Right ventricle myocardium superior (tissue), 1 donor: ENCODE data around the gene MED9. TPM values are rescaled to one million over a fixed set of nuclear protein-coding genes. Genes with fewer than 3 reads are reported as not detected.
"Not testable (repeated sequence)": the region's sequence is repeated elsewhere in the genome, so short reads cannot be mapped to it uniquely, and the experiment has no call there.

Experiments
- ATAC-seq: fragments of 200-7000 bp; cut with Tn5 transposase; one replicate; pipeline ENCODE4 v1.9.1; 2020; ENCODE audit warnings: mild to moderate bottlenecking; ENCODE audit not compliant: poor library complexity
- DNase-seq: peaks from one replicate; pipeline ENCODE4 v3.0.0-alpha.2; 2020
- intact Hi-C: fragments of 100-400 bp; cut with DNase I; formaldehyde crosslinking; loops from one replicate; pipeline ENCODE4 v1.11.2; 2022
- total RNA-seq: library from RNA; stranded (reverse); fragmentation: NEBNext Ultra II Directional; extraction: Animal tissue kit (Norgen Biotek cat#: 25700); gene quantifications from one replicate; pipeline ENCODE4 v1.2.1, GENCODE V29; 2021
- donor health status: DM: no; HTN: yes; CAD: no; lungs with severe emphysema.

MED9 gene
- total RNA-seq, 1 donor from 2014 or later, result 37.5 TPM

DNA sequence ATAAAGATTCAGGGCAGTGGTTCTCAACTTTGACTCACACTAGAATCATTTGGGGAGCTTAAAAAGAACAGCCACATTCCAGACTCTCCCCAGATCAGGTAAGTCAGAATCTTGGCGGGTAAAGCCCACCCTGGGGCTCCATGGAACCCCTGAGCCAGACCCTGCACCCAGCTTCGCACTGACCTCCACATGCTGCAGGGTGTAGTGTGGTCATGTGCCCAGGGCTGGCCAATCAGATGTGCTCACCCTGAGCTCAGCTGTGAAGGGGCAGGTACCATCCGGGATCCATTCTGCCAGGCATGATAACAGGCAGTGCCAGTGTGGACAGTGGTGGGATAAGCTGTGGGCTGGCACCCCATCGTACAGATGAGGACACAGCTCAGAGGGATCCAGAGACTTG, 28.1 kb upstream of the MED9 start:
- ATAC-seq, result no peak
- DNase-seq, result no peak
- intact Hi-C loops, result no loop called here

DNA sequence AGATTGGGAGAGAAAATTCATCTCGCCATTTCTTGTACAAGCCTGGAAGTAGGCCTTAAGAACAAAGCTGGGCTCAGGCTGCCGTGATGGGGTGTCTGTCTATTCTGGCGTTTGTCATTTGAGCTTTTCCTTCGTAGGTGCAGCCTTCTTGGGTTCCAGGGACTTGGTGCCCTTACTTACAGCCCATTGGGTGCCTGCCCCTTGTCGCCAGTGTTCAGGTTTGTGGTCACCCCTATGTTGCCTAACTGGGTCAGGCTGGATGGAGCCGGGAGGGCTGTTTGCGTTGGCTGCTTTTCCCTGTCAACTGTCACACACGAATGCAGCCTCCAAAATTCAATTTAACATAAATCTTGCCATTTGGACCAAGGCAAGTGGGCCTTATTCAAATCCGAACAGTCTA, 23.7 kb upstream of the MED9 start:
- DNase-seq (no peak), ATAC-seq (no peak)
- intact Hi-C loops, result no loop called here

DNA sequence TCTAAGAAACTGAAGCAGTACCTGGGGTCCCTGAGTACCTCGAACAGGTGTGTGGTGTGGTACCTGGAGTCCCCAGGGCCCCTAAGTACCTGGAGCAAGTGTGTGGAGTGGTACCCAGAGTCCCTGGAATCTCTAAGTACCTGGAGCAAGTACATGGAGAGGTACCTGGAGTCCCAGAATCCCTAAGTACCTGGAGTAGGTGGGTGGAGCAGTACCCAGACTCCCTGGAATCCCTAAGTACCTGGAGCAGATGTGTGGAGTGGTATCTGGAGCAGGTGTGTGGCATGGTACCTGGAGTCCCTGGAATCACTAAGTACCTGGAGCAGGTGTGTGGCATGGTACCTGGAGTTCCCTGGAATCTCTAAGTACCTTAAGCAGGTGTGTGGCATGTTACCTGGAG, 22.5 kb upstream of the MED9 start:
- ATAC-seq (no peak), DNase-seq (no peak)
- intact Hi-C loops, result no loop called here

DNA sequence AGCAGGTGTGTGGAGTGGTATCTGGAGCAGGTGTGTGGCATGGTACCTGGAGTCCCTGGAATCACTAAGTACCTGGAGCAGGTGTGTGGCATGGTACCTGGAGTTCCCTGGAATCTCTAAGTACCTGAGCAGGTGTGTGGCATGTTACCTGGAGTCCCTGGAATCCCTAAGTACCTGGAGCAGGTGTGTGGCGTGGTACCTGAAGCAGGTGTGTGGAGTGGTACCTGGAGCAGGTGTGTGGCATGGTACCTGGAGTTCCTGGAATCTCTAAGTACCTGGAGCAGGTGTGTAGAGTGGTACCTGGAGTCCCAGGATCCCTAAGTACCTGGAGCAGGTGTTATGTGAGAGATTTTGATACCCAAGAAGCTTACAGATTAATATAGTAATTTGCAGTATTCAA, 22.1 kb upstream of the MED9 start:
- DNase-seq, ATAC-seq, intact Hi-C loops: not testable (repeated sequence)

DNA sequence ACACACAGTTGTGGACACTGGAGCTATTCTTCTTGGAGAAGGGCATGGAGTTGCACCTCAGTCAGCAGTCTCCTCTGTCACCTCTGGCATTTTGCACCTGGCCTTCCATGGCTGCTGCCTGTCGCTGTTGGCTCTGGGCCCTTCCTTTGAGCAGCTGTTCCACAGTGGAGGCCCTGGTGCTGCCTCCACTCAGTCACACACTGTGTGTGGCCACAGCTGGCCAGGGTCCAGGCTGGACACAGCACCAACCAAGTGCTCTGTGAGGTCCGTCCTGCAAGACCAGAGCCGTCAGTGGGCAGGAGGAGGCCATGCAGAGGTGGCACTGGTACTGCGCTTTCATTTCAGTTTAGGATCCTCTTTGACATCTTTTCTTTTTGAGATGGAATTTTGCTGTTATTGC, 21.6 kb upstream of the MED9 start:
- no peak for DNase-seq
- ATAC-seq, result no peak
- intact Hi-C loops, result no loop called here

DNA sequence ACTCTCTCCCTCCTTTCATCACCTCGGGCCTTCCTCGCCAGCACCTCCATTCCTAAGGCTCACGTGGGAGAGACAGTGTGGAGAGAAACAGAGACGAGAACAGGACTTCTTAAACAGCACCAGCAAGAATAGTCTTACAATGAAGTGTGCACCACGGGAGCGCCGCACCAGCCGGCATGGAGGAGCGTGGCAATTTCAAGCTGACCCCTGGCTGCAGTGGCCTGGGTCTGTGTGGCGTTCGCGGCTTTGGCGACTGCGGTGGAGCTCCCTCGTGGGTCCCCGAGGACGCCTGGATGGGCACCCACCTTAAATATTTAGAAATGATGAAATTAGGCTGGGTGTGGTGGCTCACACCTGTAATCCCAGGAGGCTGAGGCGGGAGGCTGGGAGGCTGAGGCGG, 20.5 kb upstream of the MED9 start:
- ATAC-seq, result no peak
- intact Hi-C loops, result no loop called here
- DNase-seq, result no peak

DNA sequence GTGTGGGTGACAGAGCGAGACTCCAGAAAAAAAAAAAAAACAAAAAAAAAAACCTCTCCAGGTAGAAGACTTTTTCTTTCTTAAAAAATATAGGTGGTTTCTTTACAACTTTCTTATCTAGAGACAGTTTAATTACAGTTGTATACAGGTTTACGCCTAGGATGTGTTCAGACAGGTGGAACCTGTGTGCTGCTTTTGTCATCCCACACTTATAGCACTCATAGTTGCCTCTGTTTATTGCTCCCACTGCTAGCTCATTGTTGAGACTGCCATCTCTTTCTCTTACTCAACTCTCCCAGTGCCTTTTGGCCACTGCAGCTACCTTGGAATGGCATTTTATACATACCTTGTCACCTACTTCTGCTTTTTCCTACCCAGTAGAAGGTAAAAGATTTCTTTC, 19.1 kb upstream of the MED9 start:
- intact Hi-C loops, result no loop called here
- ATAC-seq (no peak), DNase-seq (no peak)

DNA sequence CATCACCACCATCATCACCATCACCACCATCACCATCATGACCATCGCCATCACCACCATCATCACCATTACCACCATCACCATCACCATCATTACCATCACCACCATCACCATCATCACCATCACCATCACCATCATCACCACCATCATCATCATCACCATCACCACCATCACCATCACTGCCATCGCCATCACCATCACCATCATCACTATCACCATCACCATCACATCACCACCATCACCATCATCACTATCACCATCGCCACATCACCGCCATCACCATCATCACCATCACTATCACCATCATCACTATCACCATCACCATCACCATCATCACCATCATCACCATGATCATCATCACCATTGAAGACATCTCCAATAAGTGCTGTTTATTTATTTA, 16.8 kb upstream of the MED9 start:
- intact Hi-C loops, result no loop called here
- DNase-seq, result no peak
- ATAC-seq, result no peak

DNA sequence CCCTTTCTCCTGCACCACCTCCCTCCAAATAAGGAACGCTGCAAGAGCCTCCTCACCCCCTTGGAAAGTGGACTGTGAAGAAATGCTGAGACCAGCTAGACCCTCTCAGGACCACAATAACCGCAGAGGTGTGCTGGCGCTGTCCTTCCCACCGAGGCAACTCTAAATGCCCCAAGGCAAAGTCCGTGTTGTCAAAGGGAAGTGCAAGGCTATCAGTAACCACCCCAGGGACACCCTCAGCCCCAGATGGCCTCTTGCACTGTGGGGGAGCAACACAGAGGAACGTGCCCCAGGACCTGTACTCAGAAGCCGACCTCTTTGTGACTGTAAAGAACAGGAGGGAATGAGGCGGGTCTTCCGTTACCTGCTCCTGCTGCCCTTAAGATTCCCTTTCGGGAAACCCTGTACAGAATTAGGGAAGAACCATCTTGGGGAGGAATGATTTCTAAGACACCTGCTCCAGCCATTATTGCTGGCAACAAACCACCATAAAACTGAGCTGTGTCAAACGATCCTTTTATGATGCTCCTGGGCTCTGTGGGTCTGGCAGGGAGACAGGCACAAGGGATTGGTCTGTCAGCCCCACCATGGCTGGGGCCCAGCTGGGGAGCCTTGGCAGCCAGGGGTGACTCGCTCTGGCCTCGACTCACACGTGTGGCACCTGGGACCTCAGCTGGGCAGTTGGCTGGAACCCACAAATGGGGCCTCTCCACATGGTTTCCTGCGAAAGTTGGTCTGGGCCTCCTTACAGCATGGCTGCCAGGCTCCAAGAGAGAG, 14.6 kb upstream of the MED9 start:
- ATAC-seq, result no peak
- intact Hi-C loops, result no loop called here
- no peak for DNase-seq

DNA sequence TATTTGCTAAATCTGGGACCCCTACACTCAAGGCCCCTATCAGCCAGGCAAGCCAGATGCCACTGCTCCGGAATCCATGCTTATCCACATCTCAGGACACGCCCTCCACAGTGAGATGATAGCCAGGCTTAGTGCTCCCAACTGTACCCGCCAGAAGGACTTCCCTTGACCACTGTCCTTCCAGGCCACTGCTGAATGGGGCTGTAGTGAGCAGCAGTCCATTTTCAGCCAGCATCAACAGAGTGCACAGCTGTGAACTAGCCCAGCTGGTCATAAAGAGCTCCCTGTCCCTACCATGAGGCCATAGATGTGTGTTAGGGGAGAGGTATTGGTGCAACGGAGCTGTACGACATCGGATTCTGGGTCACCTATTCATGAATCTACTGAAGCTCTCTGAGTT, 13.0 kb upstream of the MED9 start:
- DNase-seq, result no peak
- ATAC-seq, result no peak
- intact Hi-C loops, result no loop called here

DNA sequence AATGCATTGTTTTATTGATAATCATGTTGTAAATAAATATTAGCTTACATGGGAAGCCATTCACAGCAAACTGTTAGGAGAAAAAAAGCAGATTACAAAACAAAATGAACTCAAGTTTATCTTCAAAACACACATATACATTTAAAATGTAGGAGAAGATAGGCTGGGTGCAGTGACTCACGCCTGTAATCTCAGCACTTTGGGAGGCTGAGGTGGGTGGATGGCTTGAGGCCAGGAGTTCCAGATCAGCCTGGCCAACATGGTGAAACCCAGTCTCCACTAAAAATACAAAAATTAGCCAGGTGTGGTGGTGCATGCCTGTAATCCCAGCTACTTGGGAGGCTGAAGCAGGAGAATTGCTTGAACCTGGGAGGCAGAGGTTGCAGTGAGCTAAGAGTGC, 10.9 kb upstream of the MED9 start:
- intact Hi-C loops, result not testable (repeated sequence)

DNA sequence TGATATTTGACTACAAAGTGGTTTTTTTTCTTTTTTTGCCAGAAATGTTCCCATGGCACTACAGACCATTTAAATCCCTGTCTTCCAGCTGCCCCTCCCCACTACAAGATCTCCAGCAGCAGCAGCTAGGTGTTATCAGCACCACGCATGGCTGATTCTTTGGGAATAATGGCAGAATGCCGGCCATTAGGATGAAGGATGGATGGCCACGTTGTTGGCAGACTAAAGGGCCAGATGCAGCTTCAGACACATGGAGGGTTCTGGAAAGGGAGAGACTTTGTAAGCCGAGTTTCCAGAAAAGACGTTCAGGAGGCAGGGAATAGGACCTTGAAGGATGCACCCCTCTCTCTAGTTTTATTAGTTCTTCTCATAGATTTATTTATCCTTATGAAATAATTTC, 10.3 kb upstream of the MED9 start:
- intact Hi-C loops, result no loop called here
- DNase-seq (no peak), ATAC-seq (no peak)

More for the DNA sequence above, 10.9 kb upstream of the MED9 start:
- ATAC-seq, DNase-seq: not testable (repeated sequence)

DNA sequence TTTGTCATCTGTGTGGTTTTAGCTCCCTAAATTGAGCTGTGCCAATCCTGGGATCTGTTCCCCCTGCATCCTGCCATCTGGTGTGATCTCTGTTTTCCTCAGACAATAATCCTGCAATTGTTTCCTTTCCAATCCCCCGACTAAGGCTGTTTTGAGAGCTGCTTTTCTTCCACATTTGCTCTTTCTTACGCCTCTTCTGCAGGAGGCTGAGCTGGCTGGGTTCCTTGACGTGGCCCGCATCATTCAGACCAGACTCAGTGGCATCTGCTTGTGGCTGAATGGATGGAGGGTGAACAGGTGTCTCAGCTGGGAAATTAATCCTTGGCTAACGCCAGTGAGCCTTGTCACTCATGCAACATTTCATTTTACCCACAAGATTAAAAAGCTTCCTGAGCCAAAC, 9.8 kb upstream of the MED9 start:
- no peak for DNase-seq
- ATAC-seq, result no peak

DNA sequence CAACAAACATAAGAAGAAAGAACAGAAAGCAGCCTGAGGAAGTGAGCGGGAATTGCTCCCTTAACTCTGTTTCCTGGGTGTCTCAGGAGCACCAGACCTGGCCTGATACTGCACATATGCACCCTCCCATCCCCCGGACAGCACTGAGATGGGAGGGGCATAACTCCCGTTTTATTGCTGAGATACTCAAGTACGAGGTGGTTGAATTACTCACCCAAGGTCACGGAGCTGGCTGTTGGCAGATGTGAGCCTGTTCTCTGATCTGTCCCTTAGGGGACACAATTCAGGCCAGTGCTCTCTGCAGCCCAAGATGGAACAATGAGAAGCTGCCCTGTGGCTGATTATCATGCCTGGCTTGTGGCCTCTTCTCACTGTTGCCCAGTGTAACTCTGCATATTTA, 9.1 kb upstream of the MED9 start:
- ATAC-seq, result peak; percentile 42

More for the DNA sequence above, 9.8 kb upstream of the MED9 start:
- intact Hi-C loops, result no loop called here

DNA sequence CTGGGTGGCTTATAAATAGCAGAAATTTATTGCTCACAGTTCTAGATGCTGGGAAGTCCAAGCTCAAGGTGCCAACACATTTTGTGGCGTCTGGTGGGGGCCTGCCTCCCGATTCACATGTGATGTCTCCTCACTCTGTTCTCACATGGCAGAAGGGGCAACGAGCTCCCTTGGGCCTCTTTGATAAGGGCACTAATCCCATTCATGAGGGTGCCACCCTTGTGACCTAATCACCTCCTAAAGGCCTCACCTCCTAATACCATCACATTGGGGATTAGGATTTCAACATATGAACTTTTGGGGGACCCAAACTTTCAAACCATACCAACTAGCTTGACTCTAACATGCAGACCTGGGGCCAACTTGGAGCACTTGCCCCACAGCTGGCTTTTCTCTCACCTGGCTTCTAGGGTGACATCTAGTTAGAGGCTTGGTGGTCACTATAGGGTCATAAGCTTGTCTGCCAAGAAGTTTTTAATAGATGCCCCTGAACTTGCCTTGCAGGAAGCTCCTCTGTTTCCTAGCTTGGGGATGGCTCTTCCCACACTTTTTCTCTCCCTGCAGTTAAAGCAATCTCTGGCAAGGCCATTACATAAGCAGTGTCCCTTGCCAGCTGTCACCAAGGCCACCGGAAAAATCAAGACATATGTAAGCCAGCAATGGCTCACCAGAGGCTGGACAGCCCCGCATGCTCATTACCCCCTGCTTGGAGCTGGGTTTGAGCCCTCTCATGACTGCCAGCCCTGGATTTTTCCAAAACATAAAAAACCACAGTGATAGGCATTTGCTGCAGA, 8.4 kb upstream of the MED9 start:
- ATAC-seq (peak; percentile 85), DNase-seq (no peak)
- intact Hi-C loops, result no loop called here

More for the DNA sequence above, 9.1 kb upstream of the MED9 start:
- DNase-seq, result no peak
- intact Hi-C loops, result no loop called here

DNA sequence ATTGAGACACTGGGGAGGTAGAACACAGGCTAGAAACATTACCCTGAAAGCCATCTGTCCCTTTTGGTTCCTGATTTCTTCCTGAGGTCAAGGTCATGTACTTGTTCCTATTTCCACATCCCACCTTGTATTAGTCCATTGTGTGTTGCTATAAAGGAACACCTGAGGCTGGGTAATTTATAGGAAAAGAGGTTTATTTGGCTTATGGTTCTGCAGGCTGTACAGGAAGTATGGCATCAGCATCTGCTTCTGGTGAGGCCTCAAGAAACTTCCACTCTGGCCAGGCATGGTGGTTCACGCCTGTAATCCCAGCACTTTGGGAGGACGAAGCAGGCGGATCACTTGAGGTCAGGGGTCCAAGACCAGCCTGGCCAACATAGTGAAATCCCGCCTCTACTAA, 7.4 kb upstream of the MED9 start:
- intact Hi-C loops, result no loop called here
- ATAC-seq (no peak), DNase-seq (no peak)

DNA sequence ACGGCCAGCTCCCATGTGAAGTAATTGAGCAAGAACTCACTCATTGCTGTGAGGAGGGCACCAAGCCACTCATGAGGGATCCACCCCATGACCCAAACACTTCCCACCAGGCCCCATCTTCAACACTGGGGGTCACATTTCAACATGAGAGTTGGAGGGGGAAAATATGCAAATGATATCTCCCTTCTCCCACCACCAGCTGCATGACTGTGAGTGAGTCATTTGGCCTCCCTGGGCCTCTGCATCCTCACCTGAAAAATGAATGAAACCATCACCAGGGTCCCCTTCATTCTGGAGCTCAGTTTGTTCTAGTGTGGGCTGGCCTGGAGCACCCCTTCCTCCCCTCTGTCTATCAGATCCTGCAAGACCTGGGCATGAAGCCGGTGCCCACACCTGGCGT, 6.8 kb upstream of the MED9 start:
- ATAC-seq (no peak), DNase-seq (no peak)
- intact Hi-C loops, result no loop called here

DNA sequence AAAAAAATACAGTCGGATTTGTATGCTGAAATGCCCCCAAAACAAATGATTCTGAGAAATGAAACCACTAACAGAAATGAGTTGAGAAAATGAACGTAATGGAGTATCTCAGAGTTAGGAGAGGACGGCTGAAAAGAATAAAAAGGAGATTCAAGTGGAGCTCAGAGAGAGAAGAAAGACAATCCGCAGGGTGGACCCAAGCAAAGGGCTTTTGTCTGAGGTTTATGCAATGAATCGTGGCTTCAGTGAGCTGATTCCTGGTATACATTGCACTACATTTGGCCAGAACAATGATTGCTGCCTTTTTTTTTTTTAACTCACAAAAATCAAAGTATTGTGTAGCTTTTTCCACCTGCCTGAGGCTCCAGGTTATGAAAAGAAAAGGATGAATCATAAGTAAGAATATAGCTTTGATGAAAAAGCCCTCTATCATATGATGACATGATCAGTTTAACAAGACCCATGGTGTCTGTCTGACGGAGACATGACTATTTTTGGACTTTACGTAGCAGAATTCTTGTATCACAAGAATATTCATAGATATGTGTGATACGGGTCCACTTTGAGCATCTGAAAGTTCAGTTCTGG, 4.4 kb upstream of the MED9 start:
- intact Hi-C loops, result no loop called here
- DNase-seq (no peak), ATAC-seq (no peak)

DNA sequence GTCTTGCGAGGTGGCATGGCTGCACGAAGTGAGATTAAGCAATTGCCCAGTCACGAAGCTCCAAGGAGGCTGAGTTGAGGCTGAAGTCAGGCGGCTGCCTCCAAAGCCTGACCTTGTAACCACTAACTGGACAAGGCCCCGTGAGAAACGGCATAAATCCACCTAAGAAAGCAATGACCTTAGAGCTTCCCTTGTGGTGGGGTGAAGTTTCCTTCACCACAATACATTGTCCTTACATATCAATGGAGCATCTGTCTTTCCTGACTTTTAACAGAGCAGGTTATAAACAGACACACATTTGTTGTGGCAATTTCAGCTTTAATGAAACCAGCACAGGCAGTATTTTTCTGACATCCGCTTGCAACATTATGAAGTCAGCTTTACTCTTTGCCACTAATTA, 2.5 kb upstream of the MED9 start:
- no peak for DNase-seq
- no peak for ATAC-seq
- intact Hi-C loops, result no loop called here

DNA sequence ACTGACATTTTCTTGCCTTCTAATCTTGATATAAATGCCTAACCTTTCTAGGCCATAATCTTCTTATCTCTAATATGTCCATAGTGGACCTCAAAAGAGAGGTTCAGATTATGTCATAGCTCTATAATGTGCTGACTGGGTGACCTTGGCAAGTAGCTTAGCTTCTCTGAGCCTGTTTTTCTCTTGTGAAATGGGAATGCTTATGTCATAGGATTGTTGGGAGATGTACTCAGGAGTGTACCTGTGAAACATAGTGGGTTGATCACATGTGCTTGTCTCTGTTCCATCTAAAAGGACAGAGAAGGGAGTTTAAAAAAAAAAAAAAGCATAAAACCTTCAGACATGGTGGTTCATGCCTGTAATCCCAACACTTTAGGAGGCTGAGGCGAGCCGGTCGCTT, 2.4 kb downstream of the MED9 start:
- no peak for ATAC-seq
- intact Hi-C loops, result loop anchor here (5.0 kb wide), 1 partner anchor 62 kb away; no protein-coding TSS in a partner anchor
- no peak for DNase-seq
